ENCODE measurements around the gene DNAAF5.

DNAAF5 gene

DNA sequence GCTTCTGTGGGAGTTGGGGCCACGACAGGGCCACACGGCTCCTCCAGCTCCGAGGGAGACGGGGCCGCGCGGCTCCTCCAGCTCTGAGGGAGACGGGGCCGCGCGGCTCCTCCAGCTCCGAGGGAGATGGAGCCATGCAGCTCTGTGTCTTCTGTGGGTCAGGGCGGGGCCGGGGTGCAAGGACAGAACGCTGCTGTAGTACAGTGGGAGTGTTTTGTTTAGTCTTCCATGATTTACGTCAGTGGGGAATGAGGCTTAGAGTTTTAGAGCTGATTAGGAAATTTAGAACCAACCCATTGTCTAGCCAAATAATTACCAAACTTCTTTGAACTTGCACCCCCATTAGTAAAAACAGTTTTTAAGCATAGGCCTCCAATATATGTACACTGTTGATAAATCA is 33.5 kb downstream of the DNAAF5 start:
- DNase-seq (ENCODE audit: low read depth) = no peak
- H3K4me3 ChIP-seq (ENCODE audit: low read length) = no peak overlapping the region
- TF ChIP-seq, protein P1, sequence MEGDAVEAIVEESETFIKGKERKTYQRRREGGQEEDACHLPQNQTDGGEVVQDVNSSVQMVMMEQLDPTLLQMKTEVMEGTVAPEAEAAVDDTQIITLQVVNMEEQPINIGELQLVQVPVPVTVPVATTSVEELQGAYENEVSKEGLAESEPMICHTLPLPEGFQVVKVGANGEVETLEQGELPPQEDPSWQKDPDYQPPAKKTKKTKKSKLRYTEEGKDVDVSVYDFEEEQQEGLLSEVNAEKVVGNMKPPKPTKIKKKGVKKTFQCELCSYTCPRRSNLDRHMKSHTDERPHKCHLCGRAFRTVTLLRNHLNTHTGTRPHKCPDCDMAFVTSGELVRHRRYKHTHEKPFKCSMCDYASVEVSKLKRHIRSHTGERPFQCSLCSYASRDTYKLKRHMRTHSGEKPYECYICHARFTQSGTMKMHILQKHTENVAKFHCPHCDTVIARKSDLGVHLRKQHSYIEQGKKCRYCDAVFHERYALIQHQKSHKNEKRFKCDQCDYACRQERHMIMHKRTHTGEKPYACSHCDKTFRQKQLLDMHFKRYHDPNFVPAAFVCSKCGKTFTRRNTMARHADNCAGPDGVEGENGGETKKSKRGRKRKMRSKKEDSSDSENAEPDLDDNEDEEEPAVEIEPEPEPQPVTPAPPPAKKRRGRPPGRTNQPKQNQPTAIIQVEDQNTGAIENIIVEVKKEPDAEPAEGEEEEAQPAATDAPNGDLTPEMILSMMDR (IDR thresholded peaks at IDR 0.05; ENCODE audit: insufficient read depth, low read depth, low read length, missing control alignments) = no peak

DNA sequence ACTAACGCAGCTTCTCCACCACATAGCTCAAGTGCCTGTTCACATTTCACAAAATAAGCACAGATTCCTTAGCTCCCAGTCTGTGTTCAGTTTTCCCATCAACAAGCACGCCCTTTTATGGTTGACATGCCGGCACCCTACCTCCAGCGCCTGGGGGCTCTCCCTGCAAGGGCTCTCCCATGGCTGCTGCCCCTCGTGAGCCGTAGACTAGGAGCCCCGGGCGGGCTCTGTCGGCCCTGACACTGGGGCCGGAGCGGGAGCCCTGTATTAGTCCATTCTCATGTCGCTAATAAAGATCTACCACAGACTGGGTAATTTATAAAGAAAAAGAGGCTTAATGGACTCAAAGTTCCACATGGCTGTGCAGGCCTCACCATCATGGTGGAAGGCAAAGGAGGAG is 34.6 kb downstream of the DNAAF5 start:
- TF ChIP-seq, protein P1 (IDR thresholded peaks at IDR 0.05; ENCODE audit: insufficient read depth, low read depth, low read length, missing control alignments) = no peak
- DNase-seq (ENCODE audit: low read depth) = no peak
- H3K4me3 ChIP-seq (ENCODE audit: low read length) = no peak overlapping the region

DNA sequence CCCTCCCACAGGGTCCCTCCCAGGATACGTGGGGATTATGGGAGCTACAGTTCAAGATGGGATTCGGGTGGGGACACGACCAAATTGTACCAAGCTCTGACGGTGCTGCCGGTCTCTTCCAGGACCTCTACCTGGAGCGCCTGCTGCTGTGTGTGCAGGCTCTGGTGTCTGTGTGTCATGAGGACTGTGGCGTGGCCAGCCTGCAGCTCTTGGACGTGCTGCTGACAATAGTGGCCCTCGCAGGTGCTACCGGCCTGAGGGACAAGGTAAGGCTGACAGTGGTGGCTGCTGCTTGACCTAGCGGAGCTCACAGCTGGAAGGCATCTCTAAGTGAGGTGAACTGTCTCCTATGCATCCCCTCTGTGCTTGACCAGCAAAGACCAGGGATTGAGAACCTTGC is 35.1 kb downstream of the DNAAF5 start:
- TF ChIP-seq, protein P1 (IDR thresholded peaks at IDR 0.05; ENCODE audit: insufficient read depth, low read depth, low read length, missing control alignments) = no peak
- no peak for DNase-seq (ENCODE audit: low read depth)
- H3K4me3 ChIP-seq (ENCODE audit: low read length) = no peak overlapping the region

DNA sequence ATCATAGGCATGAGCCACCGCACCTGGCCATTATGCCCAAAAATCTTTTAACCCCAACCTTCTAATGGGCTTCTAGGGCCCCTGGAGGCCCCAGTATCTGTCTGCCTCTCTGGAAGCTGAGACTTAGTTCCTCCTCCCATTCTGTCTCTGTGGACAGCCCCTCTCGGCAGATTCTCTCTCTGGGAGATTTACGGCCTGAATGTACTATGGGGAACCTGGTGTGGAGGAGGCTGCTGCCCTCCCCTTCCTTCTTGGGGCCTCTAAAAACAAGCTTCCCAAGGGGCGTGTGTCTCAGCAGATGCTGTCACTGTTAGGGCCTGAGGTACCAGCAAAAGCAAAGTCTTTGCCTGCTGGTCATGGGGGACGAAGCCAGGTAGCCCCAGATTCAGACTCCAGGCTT is 36.4 kb downstream of the DNAAF5 start:
- H3K4me3 ChIP-seq (ENCODE audit: low read length) = no peak overlapping the region
- no peak for DNase-seq (ENCODE audit: low read depth)
- TF ChIP-seq, protein P1 (IDR thresholded peaks at IDR 0.05; ENCODE audit: insufficient read depth, low read depth, low read length, missing control alignments) = no peak

DNA sequence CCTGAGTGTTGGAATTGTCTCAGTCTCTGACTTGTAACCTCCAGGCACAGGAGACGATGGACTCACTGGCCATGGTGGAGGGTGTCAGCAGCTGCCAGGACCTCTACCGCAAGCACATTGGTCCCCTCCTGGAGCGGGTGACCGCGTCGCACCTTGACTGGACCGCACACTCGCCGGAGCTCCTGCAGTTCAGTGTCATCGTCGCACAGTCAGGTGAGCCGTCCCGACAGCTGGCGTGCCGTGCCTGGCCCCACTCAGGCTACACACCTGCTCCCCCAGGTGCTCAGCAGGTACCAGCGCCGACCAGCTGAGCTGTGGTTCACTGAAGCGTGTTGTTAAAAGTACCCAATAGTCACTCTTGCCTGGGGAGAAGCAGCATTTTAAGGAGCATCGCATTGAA is 37.3 kb downstream of the DNAAF5 start:
- no peak for DNase-seq (ENCODE audit: low read depth)
- TF ChIP-seq, protein P1 (IDR thresholded peaks at IDR 0.05; ENCODE audit: insufficient read depth, low read depth, low read length, missing control alignments) = no peak

DNA sequence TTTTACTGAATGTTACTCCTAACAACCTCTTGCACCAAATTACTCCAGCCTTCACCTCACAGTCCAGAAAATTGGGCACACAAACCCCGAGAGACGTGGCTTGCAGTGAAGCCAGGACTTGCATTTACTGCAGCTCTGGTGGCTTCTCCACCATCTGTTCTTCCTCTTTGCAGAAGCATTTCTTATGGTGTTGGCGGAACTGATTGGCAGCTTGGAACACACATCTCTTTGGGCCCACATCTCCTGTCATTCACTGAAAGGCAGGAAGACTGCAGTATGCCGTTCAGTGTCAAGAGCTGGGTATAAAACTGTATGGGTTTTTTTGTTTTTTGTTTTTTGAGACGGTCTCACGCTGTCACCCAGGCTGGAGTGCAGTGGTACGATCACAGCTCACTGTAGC is 38.9 kb downstream of the DNAAF5 start:
- no peak for DNase-seq (ENCODE audit: low read depth)
- H3K4me3 ChIP-seq (ENCODE audit: low read length) = no peak overlapping the region
- TF ChIP-seq, protein P1 (IDR thresholded peaks at IDR 0.05; ENCODE audit: insufficient read depth, low read depth, low read length, missing control alignments) = no peak

More for the DNA sequence above, 37.3 kb downstream of the DNAAF5 start:
- no peak overlapping the region for H3K4me3 ChIP-seq (ENCODE audit: low read length)

DNA sequence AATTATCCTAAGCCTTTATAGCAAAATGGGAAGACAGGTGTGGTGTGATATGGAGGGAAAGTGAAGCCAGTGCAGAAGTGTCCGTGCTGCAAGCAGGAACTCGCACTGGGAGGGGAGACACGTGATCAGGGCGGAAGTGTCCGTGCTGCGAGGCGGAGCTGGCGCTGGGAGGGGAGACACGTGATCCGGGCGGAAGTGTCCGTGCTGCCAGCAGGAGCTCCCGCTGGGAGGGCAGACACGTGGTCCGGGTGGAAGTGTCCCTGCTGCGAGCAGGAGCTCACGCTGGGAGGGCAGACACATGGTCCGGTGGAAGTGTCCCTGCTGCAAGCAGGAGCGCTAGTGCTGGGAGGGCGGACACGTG is 41.1 kb downstream of the DNAAF5 start:
- no peak overlapping the region for H3K4me3 ChIP-seq (ENCODE audit: low read length)
- no peak for DNase-seq (ENCODE audit: low read depth)
- TF ChIP-seq, protein P1 (IDR thresholded peaks at IDR 0.05; ENCODE audit: insufficient read depth, low read depth, low read length, missing control alignments) = no peak

All from epithelial cell of esophagus (primary cell).